Measurements from ENCODE around the gene NARS2.

DNA sequence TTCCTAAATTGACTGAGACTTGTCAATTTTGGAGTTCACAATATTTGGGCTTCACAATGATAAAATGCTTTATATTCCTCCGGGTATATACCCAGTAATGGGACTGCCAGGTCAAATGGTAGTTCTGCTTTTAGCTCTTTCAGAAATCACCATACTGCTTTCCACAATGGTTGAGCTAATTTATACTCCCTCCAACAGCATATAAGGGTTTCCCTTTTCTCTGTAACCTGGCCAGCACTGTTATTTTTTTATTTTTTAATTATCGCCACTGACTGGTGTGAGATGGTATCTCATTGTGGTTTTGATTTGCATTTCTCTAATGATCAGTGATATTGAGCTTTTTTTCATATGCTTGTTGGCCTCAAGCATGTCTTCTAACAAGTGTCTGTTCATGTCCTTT lies 21.8 kb downstream of the NARS2 start:
- TF ChIP-seq EZH2 (IDR thresholded peaks at IDR 0.05; ENCODE audit: insufficient read depth, poor library complexity, severe bottlenecking) (no peak), EZH2phosphoT487 (IDR thresholded peaks at IDR 0.05; ENCODE audit: insufficient read depth, low read depth) (no peak)
